Panc1 (cell line): ENCODE measurements around the gene ITK. TPM values are rescaled to one million over a fixed set of nuclear protein-coding genes. Genes with fewer than 3 reads are reported as not detected.

ENCODE experiments used
- ATAC-seq: fragments of 200-7000 bp; cut with Tn5 transposase; 2 replicates; pipeline ENCODE4 v1.9.1; 2020; ENCODE audit warnings: mild to moderate bottlenecking, moderate library complexity
- BruUV-seq: library from RNA; stranded (reverse); fragments of 400-500 nt; replicated peaks from 2 replicates; lab custom pipeline; 2021; lab: Mats Ljungman, UMichigan
- CTCF ChIA-PET: fragments of 300-600 bp; sonication (Branson Sonifier 250); formaldehyde crosslinking; loops from one replicate; lab custom pipeline; 2022; ENCODE audit warnings: antibody characterized with exemption; lab: Charles Lee
- POLR2A ChIA-PET: fragments of 300-600 bp; sonication (Branson Sonifier 250); formaldehyde crosslinking; loops from one replicate; lab custom pipeline; 2022; ENCODE audit warnings: antibody characterized with exemption; lab: Charles Lee
- DNase-seq: peaks from one replicate; pipeline ENCODE4 v3.0.0-alpha.2; 2010; ENCODE audit warnings: low read depth, low spot score
- H3K27ac ChIP-seq: 2 replicates; pipeline ENCODE4 v1.5.1; 2011; ENCODE audit warnings: mild to moderate bottlenecking, low read length, inconsistent platforms
- H3K27me3 ChIP-seq: fragments of 200-500 bp; sonication (Bioruptor generic); 2 replicates; pipeline ENCODE4 v1.6.0; 2014; ENCODE audit warnings: low read length, inconsistent platforms; ENCODE audit not compliant: control insufficient read depth, insufficient read depth
- H3K36me3 ChIP-seq: fragments of 200-500 bp; sonication (Bioruptor generic); 2 replicates; pipeline ENCODE4 v1.5.1; 2014; ENCODE audit warnings: inconsistent platforms, mild to moderate bottlenecking, low read length, moderate library complexity; ENCODE audit not compliant: control insufficient read depth, insufficient read depth
- H3K4me1 ChIP-seq: 2 replicates; pipeline ENCODE4 v1.5.1; 2011; ENCODE audit warnings: inconsistent platforms, mild to moderate bottlenecking, low read length, moderate library complexity; ENCODE audit not compliant: control insufficient read depth, insufficient read depth
- H3K4me3 ChIP-seq, 2 experiments: 2 replicates each; pipeline ENCODE4 v1.5.1; 2011 to 2012; ENCODE audit warnings: low read depth in 2 of 2, low read length in 2 of 2, mild to moderate bottlenecking in 2 of 2, inconsistent platforms in 1 of 2, moderate library complexity in 1 of 2
- H3K9me3 ChIP-seq: fragments of 200-500 bp; sonication (Bioruptor generic); 2 replicates; pipeline ENCODE4 v1.5.1; 2014; ENCODE audit warnings: low read depth, mild to moderate bottlenecking, inconsistent platforms, low read length, moderate library complexity; ENCODE audit not compliant: control insufficient read depth, insufficient read depth
- CTCF ChIP-seq: fragments of 450-650 bp; IDR thresholded peaks from 2 replicates; pipeline ENCODE4 v1.5.1; 2017; ENCODE audit warnings: mild to moderate bottlenecking
- POLR2AphosphoS5 ChIP-seq: IDR thresholded peaks from 2 replicates; pipeline ENCODE4 v1.6.1; 2012; ENCODE audit warnings: mild to moderate bottlenecking, low read depth, low read length, moderate library complexity
- SIN3A ChIP-seq: IDR thresholded peaks from 2 replicates; pipeline ENCODE4 v1.6.1; 2012; ENCODE audit warnings: low read depth, mild to moderate bottlenecking, low read length, moderate library complexity, borderline replicate concordance; ENCODE audit not compliant: insufficient read depth
- TCF7L2 ChIP-seq: IDR thresholded peaks from 2 replicates; pipeline ENCODE4 v1.6.1; 2011; ENCODE audit warnings: mild to moderate bottlenecking, low read depth, low read length, inconsistent platforms
- in situ Hi-C: cut with HindIII; loops from 2 replicates; pipeline ENCODE4 v1.10.0; 2016; ENCODE audit warnings: low sequenced_read_pairs, low pct_unique_long_range_greater_than_20kb
- intact Hi-C: fragments of 100-400 bp; cut with micrococcal nuclease; formaldehyde crosslinking; loops from one replicate; pipeline ENCODE4 v1.10.0; 2022; ENCODE audit not compliant: unreplicated experiment
- total RNA-seq: library from RNA; stranded (reverse); gene quantifications from one replicate; pipeline ENCODE4 v1.2.1, GENCODE V29; 2021; ENCODE audit not compliant: unreplicated experiment
- TF ChIP-seq, protein P1 (sequence below), 2 experiments: IDR thresholded peaks; 2 replicates each; pipeline ENCODE4 v1.6.1; 2011 to 2012; ENCODE audit warnings: low read depth in 2 of 2, control low read depth in 1 of 2, low read length in 1 of 2, mild to moderate bottlenecking in 1 of 2, moderate library complexity in 1 of 2; ENCODE audit not compliant: insufficient read depth in 1 of 2

The ITK gene
- total RNA-seq, 1 experiment from 2014 or later = 0.26 TPM

DNA sequence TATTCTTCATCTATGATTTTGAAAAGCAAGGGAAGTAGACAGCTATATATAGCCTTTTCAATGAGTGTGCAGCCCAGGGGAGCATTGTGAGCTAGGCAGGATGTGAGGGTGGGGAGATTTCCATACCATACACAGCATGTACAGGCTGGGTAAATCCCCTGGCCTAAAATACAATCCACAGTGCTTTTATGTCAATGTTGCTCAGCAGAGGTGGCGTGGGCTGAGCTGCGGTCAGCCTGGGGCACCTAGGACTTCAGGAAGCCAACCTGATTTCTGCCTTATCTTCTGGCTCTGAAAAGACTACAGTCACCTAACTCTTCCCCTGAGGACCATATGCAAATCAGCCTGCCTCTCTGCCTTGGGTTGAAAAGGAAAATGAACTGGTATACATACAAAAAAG is 8.2 kb upstream of the ITK start:
- TF ChIP-seq TCF7L2 (no peak), POLR2AphosphoS5 (no peak), CTCF (no peak), SIN3A (no peak)
- TF ChIP-seq, protein P1, sequence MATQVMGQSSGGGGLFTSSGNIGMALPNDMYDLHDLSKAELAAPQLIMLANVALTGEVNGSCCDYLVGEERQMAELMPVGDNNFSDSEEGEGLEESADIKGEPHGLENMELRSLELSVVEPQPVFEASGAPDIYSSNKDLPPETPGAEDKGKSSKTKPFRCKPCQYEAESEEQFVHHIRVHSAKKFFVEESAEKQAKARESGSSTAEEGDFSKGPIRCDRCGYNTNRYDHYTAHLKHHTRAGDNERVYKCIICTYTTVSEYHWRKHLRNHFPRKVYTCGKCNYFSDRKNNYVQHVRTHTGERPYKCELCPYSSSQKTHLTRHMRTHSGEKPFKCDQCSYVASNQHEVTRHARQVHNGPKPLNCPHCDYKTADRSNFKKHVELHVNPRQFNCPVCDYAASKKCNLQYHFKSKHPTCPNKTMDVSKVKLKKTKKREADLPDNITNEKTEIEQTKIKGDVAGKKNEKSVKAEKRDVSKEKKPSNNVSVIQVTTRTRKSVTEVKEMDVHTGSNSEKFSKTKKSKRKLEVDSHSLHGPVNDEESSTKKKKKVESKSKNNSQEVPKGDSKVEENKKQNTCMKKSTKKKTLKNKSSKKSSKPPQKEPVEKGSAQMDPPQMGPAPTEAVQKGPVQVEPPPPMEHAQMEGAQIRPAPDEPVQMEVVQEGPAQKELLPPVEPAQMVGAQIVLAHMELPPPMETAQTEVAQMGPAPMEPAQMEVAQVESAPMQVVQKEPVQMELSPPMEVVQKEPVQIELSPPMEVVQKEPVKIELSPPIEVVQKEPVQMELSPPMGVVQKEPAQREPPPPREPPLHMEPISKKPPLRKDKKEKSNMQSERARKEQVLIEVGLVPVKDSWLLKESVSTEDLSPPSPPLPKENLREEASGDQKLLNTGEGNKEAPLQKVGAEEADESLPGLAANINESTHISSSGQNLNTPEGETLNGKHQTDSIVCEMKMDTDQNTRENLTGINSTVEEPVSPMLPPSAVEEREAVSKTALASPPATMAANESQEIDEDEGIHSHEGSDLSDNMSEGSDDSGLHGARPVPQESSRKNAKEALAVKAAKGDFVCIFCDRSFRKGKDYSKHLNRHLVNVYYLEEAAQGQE (IDR thresholded peaks at IDR 0.05; ENCODE audit: insufficient read depth in 1 of 2, low read depth in 2 of 2, low read length in 1 of 2) = no peak
- no peaks in the 10 kb centered on the region for H3K36me3 ChIP-seq
- ChIA-PET CTCF (no interaction called here), POLR2A (no interaction called here)
- in situ Hi-C loops (no loop called here), intact Hi-C loops (no loop called here)
- H3K4me1 ChIP-seq = no peaks in the 10 kb centered on the region
- no peak overlapping the region for H3K4me3 ChIP-seq
- no peak for ATAC-seq
- H3K27me3 ChIP-seq = no peaks in the 10 kb centered on the region; the same call in 1 of the 2 replicates
- no peaks in the 10 kb centered on the region for H3K9me3 ChIP-seq
- no peak overlapping the region for H3K27ac ChIP-seq
- no TSS peak for BruUV-seq
- no peak for DNase-seq

- TF ChIP-seq CTCF (no peak), SIN3A (no peak), POLR2AphosphoS5 (no peak), TCF7L2 (no peak)
- TF ChIP-seq, protein P1 (IDR thresholded peaks at IDR 0.05; ENCODE audit: insufficient read depth in 1 of 2, low read depth in 2 of 2, low read length in 1 of 2) = no peak
- ChIA-PET POLR2A (no interaction called here), CTCF (no interaction called here)
- Histone ChIP-seq H3K4me3 (no peak overlapping the region), H3K4me1 (no peaks in the 10 kb centered on the region), H3K27ac (no peak overlapping the region), H3K27me3 (no peaks in the 10 kb centered on the region; the same call in 1 of the 2 replicates), H3K36me3 (no peaks in the 10 kb centered on the region), H3K9me3 (no peaks in the 10 kb centered on the region)
- no TSS peak for BruUV-seq
- ATAC-seq (no peak), DNase-seq (no peak)
- intact Hi-C loops (no loop called here), in situ Hi-C loops (no loop called here)
These were observed 5.5 kb upstream of the ITK start for GRCh38 chr5:157175071-157175612.
